ENCODE results near the gene WNT16. TPM values are rescaled to one million over a fixed set of nuclear protein-coding genes. Genes with fewer than 3 reads are reported as not detected.

Gene WNT16
- total RNA-seq, 1 experiment from 2014 or later = not detected

DNA sequence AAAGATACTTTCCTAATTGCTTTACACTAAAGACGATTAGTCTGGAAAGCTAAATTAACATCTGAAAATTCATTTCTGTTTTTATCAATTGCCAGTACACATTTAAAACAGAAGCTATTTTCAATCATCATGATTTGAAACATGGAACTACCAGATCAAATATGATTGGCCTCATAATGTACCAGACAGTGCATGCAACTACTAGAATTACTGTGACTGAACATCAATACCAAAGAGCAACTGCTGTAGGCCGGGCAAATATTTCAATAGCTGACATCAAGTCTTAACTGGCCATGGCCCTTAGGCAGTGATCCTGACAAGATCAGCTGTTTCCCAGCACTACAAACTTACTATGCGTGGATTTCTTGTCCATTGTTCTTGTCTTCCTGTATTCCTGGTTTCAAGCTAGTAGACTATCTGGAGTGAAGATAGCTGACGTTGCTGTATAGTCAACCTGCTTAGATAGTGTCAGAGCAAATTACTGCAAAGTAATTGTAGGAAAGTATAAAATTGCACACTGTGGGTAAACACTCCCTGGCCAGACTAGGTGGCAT lies 21.7 kb upstream of the WNT16 start:
- Mint-ChIP-seq H3K9me3 (peaks cover 0 to 3% of the 10 kb centered on the region in 2 experiments; a peak in 2 of 5 replicates), H3K4me1 (peaks cover 5% of the 10 kb centered on the region in 2 experiments), H3K27ac (no peak overlapping the region; a peak in 1 of 7 replicates), H3K36me3 (ENCODE audit: insufficient read depth in 1 of 3, low read depth in 3 of 3) (no peaks in the 10 kb centered on the region), H3K27me3 (ENCODE audit: low read depth) (no peaks in the 10 kb centered on the region), H3K4me3 (no peak overlapping the region)
- Histone ChIP-seq H3K4me2 (ENCODE audit: insufficient read depth, insufficient read length, low read length) (no peak overlapping the region), H3K4ac (ENCODE audit: low read depth, low read length) (no peak overlapping the region), H4K5ac (ENCODE audit: insufficient read length, low read depth, low read length) (no peak overlapping the region), H3K9me3 (ENCODE audit: control insufficient read depth, low read depth, low read length) (no peaks in the 10 kb centered on the region), H4K20me1 (ENCODE audit: control insufficient read depth, insufficient read depth, insufficient read length) (no peaks in the 10 kb centered on the region), H4K8ac (replicated peaks; ENCODE audit: insufficient read length, low read depth, low read length) (no peak overlapping the region), H2BK15ac (ENCODE audit: low read depth, low read length) (no peak overlapping the region), H3K4me1 (ENCODE audit: insufficient read depth, low read length) (no peaks in the 10 kb centered on the region), H2AFZ (ENCODE audit: low read length) (no peak overlapping the region), H3K79me2 (ENCODE audit: insufficient read depth, low read length) (no peaks in the 10 kb centered on the region), H3K56ac (ENCODE audit: insufficient read length, low read depth, low read length) (no peak overlapping the region), H3K9ac (ENCODE audit: extremely low read depth, insufficient read length, low read length) (no peak overlapping the region), H3K79me1 (ENCODE audit: insufficient read depth, low read depth, low read length, poor library complexity, severe bottlenecking) (no peaks in the 10 kb centered on the region), H3K14ac (ENCODE audit: insufficient read depth, low read length) (no peak overlapping the region), H2BK5ac (ENCODE audit: insufficient read length, low read length) (no peak overlapping the region), H3K27ac (ENCODE audit: insufficient read length, low read depth, low read length) (no peak overlapping the region), H2BK120ac (ENCODE audit: low read depth, low read length, poor library complexity, severe bottlenecking) (no peak overlapping the region), H2AK5ac (ENCODE audit: insufficient read length, low read length) (no peak overlapping the region), H3K23ac (ENCODE audit: insufficient read length, low read depth, low read length) (no peak overlapping the region), H3K27me3 (ENCODE audit: insufficient read depth, low read length) (no peaks in the 10 kb centered on the region), H4K91ac (ENCODE audit: insufficient read length, low read depth, low read length) (no peak overlapping the region), H3K18ac (ENCODE audit: insufficient read length, low read depth, low read length) (no peak overlapping the region), H3T11ph (ENCODE audit: low read length) (no peak overlapping the region), H2BK12ac (ENCODE audit: insufficient read length, low read depth, low read length) (no peak overlapping the region), H3K23me2 (ENCODE audit: insufficient read length, low read depth, low read length, poor library complexity, severe bottlenecking) (no peaks in the 10 kb centered on the region), H2BK20ac (ENCODE audit: low read depth, low read length, poor library complexity, severe bottlenecking) (no peak overlapping the region)
- no peak for TF ChIP-seq CTCF (conservative IDR thresholded peaks at IDR 0.05)
- no CpG with 5 or more reads among the region's 4 CpGs for whole genome bisulfite sequencing (ENCODE audit: extremely low coverage, insufficient read length, low lambda C conversion rate)
- no peak for DNase-seq
